Osteocyte (in vitro differentiated cells): ENCODE data around the gene C6orf52. TPM values are rescaled to one million over a fixed set of nuclear protein-coding genes. Genes with fewer than 3 reads are reported as not detected.
A peak's percentile ranks its signal among the peaks of the same experiment; 100 is the strongest.

Source experiments
- DNase-seq: peaks from one replicate; pipeline ENCODE4 v3.0.0; 2021; ENCODE audit warnings: mixed read lengths; ENCODE audit not compliant: unreplicated experiment; ENCODE audit errors: extremely low spot score
- H3K27ac Mint-ChIP-seq: one replicate; pipeline ENCODE4 v1.8.0; 2021; ENCODE audit warnings: mild to moderate bottlenecking, mixed read lengths; ENCODE audit not compliant: unreplicated experiment
- H3K27me3 Mint-ChIP-seq: one replicate; pipeline ENCODE4 v1.8.0; 2021; ENCODE audit warnings: mixed read lengths; ENCODE audit not compliant: unreplicated experiment
- H3K36me3 Mint-ChIP-seq: one replicate; pipeline ENCODE4 v1.8.0; 2021; ENCODE audit warnings: mixed read lengths; ENCODE audit not compliant: unreplicated experiment
- H3K4me1 Mint-ChIP-seq: one replicate; pipeline ENCODE4 v1.8.0; 2021; ENCODE audit warnings: mixed read lengths; ENCODE audit not compliant: unreplicated experiment
- H3K4me3 Mint-ChIP-seq: one replicate; pipeline ENCODE4 v1.8.0; 2021; ENCODE audit warnings: mild to moderate bottlenecking, moderate library complexity, mixed read lengths; ENCODE audit not compliant: unreplicated experiment
- H3K9me3 Mint-ChIP-seq: one replicate; pipeline ENCODE4 v1.8.0; 2021; ENCODE audit warnings: mixed read lengths; ENCODE audit not compliant: unreplicated experiment
- CTCF ChIP-seq: fragments of 200-600 bp; sonication (generic); IDR thresholded peaks from 2 replicates; pipeline ENCODE4 v1.5.0; 2021; ENCODE audit warnings: antibody characterized with exemption, mild to moderate bottlenecking, moderate library complexity
- total RNA-seq: library from RNA; stranded (reverse); gene quantifications from 2 replicates; pipeline ENCODE4 v1.2.1, GENCODE V29; 2021

C6orf52 gene
- total RNA-seq, 1 donor from 2014 or later = 0.73 TPM

GRCh38 chr6:10695086-10695657, 756 bp upstream of the C6orf52 start:
- Mint-ChIP-seq H3K4me1 (peaks cover 31% of the 10 kb centered on the region), H3K4me3 (peak overlapping the region; percentile 98), H3K36me3 (peaks cover 6% of the 10 kb centered on the region), H3K27me3 (no peaks in the 10 kb centered on the region), H3K27ac (peak overlapping the region; percentile 100), H3K9me3 (no peaks in the 10 kb centered on the region)
- TF ChIP-seq CTCF = no peak
- DNase-seq = no peak

GRCh38 chr6:10692965-10693538, 1.4 kb downstream of the C6orf52 start:
- DNase-seq = no peak
- H3K27ac Mint-ChIP-seq = no peak overlapping the region
- H3K4me1 Mint-ChIP-seq = peaks cover 31% of the 10 kb centered on the region
- H3K36me3 Mint-ChIP-seq = no peaks in the 10 kb centered on the region
- TF ChIP-seq CTCF = no peak
- H3K4me3 Mint-ChIP-seq = peak overlapping the region; percentile 98
- peaks cover 6% of the 10 kb centered on the region for H3K27me3 Mint-ChIP-seq
- H3K9me3 Mint-ChIP-seq = no peaks in the 10 kb centered on the region

DNA sequence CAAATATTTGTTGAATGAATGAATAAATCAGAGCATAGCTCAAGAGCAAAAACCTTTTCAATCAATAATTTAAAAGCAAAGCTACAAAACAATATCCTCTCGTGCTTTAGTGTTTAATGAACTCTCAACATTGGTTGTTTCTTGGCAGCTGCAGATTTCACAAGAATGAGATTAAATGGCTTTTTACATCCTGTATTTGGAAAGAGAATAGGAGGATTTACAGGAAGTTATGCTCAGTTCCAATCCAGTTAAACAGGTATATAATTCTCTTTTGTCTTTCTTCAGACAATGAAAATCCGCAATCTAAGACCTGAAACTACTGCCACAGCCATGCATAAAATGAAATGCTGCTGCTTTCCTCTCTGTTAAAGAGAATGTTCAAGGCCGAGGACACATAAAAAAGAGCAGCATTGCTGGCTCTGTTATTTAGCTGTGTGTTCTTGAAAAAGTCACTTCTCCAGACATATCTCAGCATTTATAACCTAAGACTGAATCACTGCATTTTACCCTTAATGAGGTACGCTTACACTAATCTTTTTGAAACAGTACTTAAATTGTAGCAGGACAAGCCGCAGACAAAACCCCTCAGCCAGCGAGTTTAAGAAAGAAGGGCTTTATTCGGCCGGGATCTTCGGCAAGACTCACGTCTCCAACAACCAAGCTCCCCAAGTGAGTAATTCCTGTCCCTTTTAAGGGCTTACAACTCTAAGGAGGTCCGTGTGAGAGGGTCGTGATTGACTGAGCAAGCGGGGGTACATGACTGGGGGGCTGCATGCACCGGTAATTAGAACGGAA, 3.6 kb downstream of the C6orf52 start:
- no peak for DNase-seq
- Mint-ChIP-seq H3K4me1 (peaks cover 25% of the 10 kb centered on the region), H3K27me3 (peaks cover 18% of the 10 kb centered on the region), H3K4me3 (no peak overlapping the region), H3K27ac (no peak overlapping the region), H3K9me3 (no peaks in the 10 kb centered on the region), H3K36me3 (no peaks in the 10 kb centered on the region)
- TF ChIP-seq CTCF = no peak

- no peak for TF ChIP-seq CTCF
- H3K36me3 Mint-ChIP-seq = no peaks in the 10 kb centered on the region
- H3K4me1 Mint-ChIP-seq = peaks cover under 1% of the 10 kb centered on the region
- H3K27me3 Mint-ChIP-seq = peaks cover 40% of the 10 kb centered on the region
- no peak for DNase-seq
- H3K27ac Mint-ChIP-seq = no peak overlapping the region
- H3K4me3 Mint-ChIP-seq = no peak overlapping the region
- no peaks in the 10 kb centered on the region for H3K9me3 Mint-ChIP-seq
Observed at GRCh38 chr6:10687582-10687981, 6.8 kb downstream of the C6orf52 start.

- no peak overlapping the region for H3K4me3 Mint-ChIP-seq
- DNase-seq = no peak
- no peak for TF ChIP-seq CTCF
- H3K27ac Mint-ChIP-seq = no peak overlapping the region
- no peaks in the 10 kb centered on the region for H3K4me1 Mint-ChIP-seq
- H3K36me3 Mint-ChIP-seq = no peaks in the 10 kb centered on the region
- H3K27me3 Mint-ChIP-seq = peaks cover 43% of the 10 kb centered on the region
- no peaks in the 10 kb centered on the region for H3K9me3 Mint-ChIP-seq
Observed at GRCh38 chr6:10686901-10687300, 7.5 kb downstream of the C6orf52 start.
